ENCODE data around the gene SPSB2.
A peak's percentile ranks its signal among the peaks of the same experiment; 100 is the strongest.
"Not testable (repeated sequence)": the region's sequence is repeated elsewhere in the genome, so short reads cannot be mapped to it uniquely, and the experiment has no call there.

The SPSB2 gene

GRCh38 chr12:6873094-6874014, at the start of gene SPSB2:
TSS of gene SPSB2 (minus strand) at chr12:6873303. CDS start at chr12:6872901, 402 bp downstream.
- DNase-seq (ENCODE audit: low read depth, low spot score) = peak; percentile 98

GRCh38 chr12:6921996-6922946, 49.2 kb upstream of the SPSB2 start:
- no peak for DNase-seq (ENCODE audit: low read depth, low spot score)

GRCh38 chr12:6921539-6921938, 48.4 kb upstream of the SPSB2 start:
- no peak for DNase-seq (ENCODE audit: low read depth, low spot score)

DNA sequence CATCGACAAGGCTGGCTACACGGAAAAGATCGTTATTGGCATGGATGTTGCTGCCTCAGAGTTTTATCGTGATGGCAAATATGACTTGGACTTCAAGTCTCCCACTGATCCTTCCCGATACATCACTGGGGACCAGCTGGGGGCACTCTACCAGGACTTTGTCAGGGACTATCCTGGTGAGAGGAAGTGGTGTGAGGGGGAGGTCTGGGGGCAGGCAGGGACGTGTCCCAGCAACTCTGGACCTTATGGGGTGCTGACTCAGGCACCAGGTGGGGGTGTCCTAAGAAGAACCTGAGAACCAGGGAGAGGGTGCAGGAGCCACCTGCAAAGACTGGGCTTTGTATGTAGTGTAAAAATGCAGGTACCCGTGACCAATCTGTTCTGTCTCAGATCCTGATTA, 46.5 kb upstream of the SPSB2 start:
- no peak for DNase-seq (ENCODE audit: low read depth, low spot score)

DNA sequence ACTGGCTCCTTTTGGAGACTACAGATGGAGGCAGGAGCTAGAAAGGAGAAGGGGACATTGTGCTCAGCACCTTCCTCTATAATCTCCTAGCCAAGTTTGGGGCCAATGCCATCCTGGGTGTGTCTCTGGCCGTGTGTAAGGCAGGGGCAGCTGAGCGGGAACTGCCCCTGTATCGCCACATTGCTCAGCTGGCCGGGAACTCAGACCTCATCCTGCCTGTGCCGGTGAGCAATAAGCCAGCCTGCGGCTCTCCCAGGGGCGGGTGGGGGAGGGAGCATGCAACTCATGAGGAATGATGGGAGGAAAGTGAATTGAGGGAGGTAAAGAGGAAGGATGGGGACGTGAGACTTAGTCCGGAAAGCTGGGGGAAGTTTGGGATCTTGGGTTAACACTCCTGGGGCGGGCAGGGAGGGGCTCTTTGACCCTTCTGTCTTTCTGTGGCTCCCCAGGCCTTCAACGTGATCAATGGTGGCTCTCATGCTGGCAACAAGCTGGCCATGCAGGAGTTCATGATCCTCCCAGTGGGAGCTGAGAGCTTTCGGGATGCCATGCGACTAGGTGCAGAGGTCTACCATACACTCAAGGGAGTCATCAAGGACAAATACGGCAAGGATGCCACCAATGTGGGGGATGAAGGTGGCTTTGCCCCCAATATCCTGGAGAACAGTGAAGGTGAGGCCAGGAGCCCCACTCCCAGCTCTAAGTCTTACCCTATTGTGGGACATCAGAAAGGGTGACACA, 44.6 kb upstream of the SPSB2 start:
- DNase-seq (ENCODE audit: low read depth, low spot score) = peak; percentile 39

- no peak for DNase-seq (ENCODE audit: low read depth, low spot score)
Measured at GRCh38 chr12:6916426-6917200, 43.5 kb upstream of the SPSB2 start.

DNA sequence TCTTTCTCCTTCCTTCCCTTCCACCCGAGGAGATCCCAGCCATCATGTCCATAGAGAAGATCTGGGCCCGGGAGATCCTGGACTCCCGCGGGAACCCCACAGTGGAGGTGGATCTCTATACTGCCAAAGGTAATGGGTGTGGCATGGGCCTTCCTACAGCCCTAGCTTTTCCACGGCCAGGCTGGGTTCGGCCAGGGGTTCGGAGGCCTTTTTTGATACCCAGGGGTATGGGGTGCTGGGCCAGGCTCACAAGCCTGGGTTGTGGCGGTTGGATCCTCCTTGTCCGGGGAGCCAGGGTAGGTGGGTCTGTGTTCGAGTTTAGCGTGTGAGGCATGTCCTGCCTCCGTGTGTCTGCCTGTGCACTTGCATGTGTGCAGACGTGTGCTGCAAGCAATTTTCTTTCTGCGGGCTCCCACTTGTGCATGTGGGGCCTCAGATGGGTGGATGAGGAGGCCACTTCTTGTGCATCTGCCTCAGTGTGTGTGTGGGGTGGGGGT, 42.7 kb upstream of the SPSB2 start:
- DNase-seq (ENCODE audit: low read depth, low spot score) = no peak

DNA sequence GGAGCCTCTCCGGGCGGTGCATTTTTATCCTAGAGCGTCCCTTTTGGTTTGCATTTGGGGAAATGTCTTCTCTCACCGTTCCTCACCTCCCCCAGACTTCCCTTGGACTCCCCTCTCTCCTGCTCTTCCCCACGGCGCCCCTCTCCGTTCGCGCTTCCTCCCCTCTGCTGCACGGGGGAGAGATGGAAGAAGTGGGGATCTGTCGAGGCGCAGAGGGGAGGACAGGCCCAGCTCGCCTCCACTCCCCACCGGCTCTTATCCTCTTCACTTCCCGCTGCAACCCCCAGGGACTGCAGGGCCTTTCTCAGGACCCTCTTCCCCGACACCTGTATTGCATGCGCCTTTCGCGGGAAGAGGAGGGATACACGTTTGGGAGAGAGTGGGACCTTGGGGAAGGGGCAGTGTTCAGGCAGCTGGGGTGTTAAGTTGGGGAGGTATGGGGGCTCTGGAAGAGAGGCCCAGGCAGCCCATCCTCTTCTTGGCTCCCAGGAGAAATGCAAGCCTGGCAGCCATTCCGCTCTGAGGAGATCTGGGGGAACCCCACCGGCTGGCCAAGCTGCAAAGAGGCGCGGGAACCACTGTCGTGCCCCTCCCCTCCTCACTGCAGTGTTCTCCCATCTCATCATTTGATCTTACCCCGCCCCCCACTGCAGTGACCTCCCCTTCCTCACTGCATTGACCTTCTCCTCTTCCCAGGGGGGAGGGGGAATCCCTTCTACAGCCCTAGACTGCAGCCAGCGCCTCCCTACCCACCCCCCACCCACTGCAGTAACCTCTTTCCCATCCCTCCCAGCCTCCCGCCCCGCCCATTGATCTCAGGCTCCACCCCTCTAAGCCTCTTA, 42.1 kb upstream of the SPSB2 start:
- DNase-seq (ENCODE audit: low read depth, low spot score) = peak; percentile 79

- no peak for DNase-seq (ENCODE audit: low read depth, low spot score)
Measured at GRCh38 chr12:6914246-6914946, 41.3 kb upstream of the SPSB2 start, which contains the start of gene ENO2. TSS of gene ENO2 (plus strand) at chr12:6914580. CDS start at chr12:6915833, 1,253 bp downstream.

DNA sequence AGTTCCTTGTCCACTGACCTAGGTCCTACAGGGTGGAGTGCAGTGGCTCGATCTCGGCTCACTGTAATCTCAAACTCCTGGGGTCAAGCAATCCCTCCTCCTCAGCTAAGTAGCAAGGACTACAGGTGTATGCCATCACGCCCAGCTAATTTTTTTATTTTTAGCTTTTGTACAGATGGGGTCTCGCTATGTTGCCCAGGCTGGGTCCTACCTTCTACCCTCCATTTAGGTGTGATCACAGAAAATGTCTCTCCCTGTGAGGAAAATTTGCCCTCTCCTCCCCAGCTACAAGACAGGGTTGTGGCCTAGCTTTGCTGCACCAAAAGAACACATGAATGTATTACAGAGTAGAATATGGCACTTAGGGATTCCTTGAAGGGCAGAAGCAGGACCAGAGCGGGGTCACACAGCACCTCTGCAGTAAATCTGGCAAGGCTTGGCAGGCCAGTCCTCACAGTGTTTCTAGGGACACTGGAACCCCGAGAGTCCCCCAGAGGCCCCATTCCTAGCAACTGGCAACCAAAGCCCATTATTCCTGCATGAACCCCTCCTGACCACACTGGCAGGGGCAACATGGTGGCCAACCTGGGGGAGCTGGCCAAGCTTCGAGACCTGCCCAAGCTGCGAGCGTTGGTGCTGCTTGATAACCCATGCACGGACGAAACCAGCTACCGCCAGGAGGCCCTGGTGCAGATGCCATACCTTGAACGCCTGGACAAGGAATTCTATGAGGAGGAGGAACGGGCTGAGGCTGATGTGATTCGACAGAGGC, 39.2 kb upstream of the SPSB2 start:
- DNase-seq (ENCODE audit: low read depth, low spot score) = no peak

DNA sequence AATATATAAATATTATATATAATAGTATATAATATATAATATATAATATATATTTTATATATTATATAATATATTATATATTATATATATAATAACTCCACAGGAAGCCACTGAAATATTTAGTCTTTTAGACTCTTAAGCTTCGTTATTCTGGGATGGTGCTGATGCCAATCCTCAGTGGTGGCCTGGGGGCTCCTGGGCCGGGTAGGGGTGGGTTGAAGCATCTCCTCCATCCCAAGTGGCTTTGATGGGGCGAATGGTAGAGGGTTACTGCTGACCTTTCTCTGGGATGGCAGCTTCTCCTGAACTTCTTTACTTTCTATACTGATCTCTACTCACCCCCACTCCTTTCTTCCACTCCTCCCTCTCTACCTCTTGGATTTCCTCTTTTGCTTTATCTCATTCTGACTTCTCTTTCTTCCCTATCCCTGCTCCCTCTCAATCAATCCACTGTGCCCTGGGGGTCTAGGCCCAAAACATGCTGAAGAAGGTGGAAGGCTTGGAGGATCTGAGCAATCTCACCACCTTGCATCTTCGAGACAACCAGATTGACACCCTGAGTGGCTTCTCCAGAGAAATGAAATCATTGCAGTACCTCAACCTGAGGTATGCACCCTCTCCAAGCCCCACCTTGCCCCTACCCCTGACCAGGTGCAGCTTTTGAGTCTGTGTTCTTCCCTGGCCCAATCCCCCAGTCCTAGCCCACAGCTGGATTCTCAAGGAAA, 36.5 kb upstream of the SPSB2 start:
- DNase-seq (ENCODE audit: low read depth, low spot score) = no peak

GRCh38 chr12:6908141-6908540, 35.0 kb upstream of the SPSB2 start:
- not testable (repeated sequence) for DNase-seq (ENCODE audit: low read depth, low spot score)

DNA sequence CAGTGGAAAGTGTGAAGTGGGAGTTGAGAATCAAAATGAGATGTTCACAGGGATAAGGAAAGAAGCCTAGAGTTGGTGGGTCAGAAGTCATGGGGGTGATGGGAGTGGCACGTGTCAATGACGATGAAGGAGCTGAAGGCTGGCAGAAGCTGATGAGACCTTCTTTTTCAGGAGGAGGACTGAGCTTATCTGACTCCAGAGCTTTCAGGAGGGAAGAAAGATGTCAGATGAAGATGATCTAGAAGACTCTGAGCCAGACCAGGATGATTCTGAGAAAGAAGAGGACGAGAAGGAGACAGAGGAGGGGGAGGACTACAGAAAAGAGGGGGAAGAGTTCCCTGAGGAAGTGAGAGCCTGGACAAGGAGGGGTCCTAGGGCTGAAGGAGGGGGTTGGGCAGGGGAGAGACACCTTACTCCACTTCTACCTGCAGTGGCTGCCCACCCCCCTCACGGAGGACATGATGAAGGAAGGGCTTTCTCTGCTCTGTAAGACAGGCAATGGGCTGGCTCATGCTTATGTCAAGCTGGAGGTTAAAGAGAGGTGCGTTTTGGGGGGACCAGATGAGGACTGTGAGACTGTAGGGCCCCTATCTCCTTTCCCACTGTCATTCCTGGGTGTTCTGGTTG, 32.4 kb upstream of the SPSB2 start:
- no peak for DNase-seq (ENCODE audit: low read depth, low spot score)

DNA sequence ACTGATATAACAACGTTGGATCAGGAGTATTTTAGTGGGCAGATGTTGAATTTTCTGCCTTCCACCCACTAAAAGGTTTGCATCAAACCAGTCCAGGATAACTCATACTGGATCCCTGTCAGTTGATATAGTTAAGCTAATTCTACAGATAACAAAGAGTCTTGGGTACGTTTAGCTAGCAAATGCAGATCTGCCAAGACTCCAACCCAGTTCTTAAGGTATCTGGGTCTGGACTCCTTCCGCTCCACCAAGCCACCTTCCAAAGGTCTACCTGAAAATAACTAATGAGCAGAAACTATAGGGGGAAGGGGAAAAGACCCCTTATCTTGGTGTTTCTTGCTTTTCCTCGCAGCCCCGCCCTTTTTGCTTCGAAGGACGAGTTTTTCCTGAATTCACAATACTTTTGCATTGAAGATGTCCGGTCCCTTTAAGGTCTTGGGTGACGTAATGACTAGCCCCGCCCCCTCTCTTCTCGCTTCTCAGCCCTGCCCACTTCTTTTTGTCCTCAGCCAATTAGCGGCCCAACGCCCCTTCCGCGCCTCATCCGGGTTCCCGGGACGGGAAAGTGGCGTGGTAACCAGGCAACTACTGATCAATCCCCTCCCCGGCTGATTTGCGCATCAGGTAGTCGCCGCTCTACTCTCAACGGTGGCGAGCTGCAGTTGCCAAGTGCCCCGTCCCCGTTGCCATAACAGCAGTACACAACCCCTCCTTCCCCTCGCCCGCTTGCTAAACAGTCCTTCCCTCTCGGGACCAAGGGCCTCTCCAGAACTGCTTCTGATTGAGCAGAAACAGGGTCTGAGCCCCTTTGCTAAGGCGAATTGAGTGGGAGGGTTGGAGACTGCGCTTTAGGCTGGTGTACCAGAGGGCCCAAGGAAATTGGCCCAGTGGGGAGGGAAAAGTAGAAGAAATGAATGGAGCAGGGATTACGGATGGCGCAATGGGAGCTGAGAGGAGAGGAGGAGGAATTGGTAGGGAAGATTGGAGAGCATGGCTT, 31.5 kb upstream of the SPSB2 start, which contains the start of gene LRRC23:
LRRC23 (plus strand) TSS at position 543 of the 997 bp plus-strand sequence. CDS start 812 bp downstream, outside the sequence.
- DNase-seq (ENCODE audit: low read depth, low spot score) = peak; percentile 100

GRCh38 chr12:6903722-6904121, 30.6 kb upstream of the SPSB2 start:
- DNase-seq (ENCODE audit: low read depth, low spot score) = no peak

DNA sequence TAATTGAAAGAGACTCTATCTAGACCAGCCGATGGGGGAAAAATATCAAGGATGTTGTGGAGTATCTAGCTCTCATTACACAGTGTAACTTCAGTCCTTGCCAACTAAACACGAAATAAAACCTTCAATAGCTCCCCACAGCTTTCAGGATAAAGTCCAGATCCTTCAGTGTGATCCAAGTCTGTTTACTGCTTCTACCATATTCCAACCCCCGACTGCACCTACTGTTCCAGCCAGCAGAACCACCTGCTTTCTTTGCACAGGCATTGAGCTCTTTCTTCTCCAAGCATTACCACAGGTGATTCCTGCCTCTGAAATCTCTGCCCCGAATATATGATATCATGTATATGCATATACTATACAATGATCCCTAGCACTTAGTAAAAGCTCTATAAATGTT, 29.3 kb upstream of the SPSB2 start:
- no peak for DNase-seq (ENCODE audit: low read depth, low spot score)

Measured in ELF-1 (cell line).